ENCODE data around the gene CCDC97.
"Not testable (repeated sequence)": the region's sequence is repeated elsewhere in the genome, so short reads cannot be mapped to it uniquely, and the experiment has no call there.

Gene CCDC97

GRCh38 chr19:41310033-41310831 lies at the start of gene CCDC97:
Gene CCDC97 (plus strand): TSS chr19:41310172. CDS start chr19:41310311, 139 bp downstream.
- peak; percentile 82 for DNase-seq

DNA sequence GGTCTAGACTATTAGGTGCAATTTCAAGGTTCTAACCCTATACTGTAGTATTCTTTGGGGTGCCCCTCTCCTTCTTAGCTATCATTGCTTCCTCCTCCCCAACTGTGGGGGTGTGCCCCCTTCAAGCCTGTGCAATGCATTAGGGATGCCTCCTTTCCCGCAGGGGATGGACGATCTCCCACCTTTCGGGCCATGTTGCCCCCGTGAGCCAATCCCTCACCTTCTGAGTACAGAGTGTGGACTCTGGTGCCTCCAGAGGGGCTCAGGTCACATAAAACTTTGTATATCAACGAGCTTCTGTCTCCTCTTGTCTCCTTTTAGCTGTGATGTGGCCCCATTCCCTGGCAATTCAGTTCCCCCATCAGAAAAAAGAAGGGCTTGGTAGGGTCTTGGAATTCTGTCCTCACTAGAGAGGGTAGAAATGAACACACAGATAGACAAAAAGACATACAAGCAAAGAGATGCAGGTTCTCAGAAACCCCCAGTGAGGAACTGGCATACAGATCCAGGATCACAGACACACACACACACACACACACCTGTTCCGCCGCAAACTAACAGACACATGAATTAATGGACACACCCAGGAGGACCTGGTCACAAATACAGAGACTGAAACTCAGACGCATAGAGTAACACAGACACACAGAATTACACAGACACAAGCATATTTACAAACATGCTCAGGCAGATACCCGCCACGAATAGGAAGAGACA lies 48.3 kb upstream of the CCDC97 start:
- no peak for DNase-seq

GRCh38 chr19:41263042-41263849 lies 46.7 kb upstream of the CCDC97 start:
- peak; percentile 46 for DNase-seq

DNA sequence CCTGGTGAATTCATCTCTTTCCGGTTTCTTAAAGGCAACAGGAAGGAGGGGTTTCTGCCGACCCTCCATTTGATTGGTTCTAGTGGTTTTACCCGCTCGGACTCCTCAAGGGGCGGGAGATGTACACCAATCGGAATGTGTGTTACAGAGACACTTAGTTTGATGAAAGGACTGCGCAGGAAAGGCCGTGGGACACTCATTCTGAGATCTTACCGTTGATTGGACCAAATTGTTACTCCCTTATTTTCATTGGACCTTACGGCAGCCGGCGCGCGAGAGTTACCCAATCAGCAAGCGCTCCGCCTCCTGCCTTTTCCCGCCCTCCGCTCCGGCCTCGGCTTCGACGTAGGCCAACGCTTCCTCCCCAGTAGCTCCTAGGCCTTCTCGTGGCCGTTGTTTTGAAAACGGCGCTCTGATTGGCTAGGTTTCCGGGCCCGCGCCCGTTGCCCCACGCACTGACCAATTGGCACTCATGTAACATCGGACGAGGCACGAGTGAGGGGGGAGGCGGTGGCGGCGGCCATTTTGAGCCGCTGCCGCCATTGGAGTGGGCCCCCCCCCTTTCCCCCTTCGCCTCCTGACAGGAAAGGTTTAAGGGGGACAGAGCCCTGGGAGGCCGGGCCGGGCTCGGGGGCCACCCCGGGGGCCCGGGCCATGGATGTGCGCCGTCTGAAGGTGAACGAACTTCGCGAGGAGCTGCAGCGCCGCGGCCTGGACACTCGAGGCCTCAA lies 46.0 kb upstream of the CCDC97 start, which contains the start of gene HNRNPUL1:
Gene HNRNPUL1, plus strand, starts transcription at position 523 of the 731 bp plus-strand sequence. Its CDS starts 132 bp downstream, at position 655.
- DNase-seq = peak; percentile 99

DNA sequence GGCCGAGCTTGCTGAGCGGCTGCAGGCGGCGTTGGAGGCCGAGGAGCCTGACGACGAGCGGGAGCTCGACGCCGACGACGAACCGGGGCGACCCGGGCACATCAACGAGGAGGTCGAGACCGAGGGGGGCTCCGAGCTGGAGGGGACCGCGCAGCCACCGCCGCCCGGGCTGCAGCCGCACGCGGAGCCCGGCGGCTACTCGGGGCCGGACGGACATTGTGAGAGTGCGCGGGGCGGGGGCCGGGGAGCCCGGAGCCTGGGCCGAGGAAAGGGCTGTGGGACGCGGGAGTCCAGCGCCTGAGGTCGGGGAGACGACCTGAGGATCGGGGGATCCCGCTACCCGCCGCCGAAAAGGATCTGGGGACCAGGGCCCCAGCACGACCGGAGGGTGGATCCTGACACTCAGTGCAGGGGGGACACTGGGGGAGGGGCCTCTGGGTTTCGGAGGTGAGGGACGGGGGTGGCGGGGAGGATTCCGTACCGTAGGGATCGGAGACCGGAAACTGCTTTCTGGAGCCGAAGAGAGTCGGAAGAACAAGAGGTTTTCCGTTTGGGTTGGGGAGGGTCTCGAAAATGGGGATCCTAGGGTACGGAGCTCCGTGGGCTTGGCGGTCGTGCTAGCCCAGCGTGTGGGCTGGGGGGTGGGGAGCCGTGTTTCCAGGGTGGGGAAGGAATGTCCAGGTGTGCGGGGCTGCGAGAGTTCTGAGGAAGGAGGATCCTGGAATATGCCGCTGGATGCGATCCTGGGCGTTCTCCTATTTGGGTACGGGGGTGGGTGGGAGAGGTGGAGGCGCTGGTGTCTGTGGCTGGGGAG lies 45.2 kb upstream of the CCDC97 start:
- peak; percentile 53 for DNase-seq

DNA sequence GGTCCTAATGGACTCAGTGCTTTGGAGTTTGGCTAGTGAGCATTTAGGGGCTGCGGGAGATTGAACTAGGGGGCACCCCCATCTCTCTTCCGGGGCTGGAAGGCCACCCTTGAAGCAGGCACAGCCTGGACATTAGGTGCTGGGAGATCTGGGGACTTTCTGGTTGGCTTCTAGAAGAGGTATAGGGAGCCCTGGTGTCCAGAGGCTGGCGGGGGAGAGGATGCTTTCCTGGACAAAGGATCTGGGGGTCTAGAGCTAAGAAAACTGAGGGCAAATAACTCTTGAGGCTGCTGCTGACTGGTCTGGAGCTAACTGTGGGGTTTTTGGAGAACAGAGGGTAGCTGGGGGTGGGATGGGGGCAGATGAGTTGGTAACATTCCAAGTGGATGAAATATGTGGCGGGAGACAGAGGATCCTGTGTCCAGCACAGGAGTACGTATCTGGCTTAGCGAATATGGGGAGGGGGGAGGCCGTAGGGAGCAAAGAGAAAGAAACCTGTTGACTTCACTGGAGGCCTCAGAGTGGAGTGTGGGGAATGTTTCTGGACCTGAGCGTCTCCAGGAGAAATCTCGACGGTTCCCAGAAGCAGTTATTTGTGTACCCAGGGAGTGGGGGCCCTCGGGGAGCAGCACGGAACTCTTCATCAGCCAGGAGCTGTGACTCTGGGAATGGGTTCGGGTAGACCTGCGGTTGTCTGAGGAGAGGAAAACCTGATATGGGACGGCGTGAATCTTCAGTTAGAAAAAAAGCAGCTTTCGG lies 44.4 kb upstream of the CCDC97 start:
- no peak for DNase-seq

DNA sequence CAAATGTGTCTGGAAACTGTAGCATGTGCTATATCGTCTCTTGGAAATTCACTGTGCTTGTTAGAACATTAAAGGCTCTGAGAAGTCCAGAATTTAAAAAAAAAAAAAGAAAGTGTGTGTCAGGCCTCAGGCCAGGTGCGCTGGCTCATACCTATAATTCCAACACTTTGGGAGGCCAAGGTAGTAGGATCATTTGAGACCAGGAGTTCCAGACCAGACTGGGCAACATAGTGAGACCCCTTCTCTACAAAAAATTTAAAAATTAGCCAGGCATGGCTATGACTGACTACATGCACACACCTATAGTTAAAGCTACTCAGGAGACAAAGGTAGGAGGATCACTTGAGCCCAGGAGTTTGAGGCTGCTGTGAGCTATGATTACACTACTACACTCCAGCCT lies 40.9 kb upstream of the CCDC97 start:
- DNase-seq = no peak

- no peak for DNase-seq
Observed at GRCh38 chr19:41269571-41269970, 40.4 kb upstream of the CCDC97 start.

- DNase-seq = no peak
Observed at GRCh38 chr19:41273076-41273475, 36.9 kb upstream of the CCDC97 start.

GRCh38 chr19:41274802-41275201 lies 35.2 kb upstream of the CCDC97 start:
- DNase-seq = no peak

- DNase-seq = no peak
Observed at GRCh38 chr19:41276231-41276630, 33.7 kb upstream of the CCDC97 start.

DNA sequence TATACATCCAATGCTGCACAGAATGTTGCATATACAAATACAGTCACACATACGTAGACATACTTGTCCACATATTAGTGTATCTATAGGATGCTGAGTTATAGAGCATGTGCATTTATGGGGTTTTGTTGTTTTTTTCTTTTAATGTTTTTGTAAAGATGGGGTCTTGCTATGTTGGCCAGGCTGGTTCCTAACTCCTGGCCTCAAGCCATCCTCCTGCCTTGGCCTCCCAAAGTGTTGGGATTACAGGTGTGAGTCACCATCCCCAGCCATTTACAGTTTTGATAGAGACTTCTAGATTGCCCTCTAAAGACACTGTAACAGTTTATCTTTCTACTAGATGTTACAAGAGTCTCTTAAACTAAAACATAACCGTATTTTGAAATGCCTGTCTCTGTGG lies 31.5 kb upstream of the CCDC97 start:
- no peak for DNase-seq

- DNase-seq = no peak
Observed at GRCh38 chr19:41288673-41289530, 21.1 kb upstream of the CCDC97 start.

DNA sequence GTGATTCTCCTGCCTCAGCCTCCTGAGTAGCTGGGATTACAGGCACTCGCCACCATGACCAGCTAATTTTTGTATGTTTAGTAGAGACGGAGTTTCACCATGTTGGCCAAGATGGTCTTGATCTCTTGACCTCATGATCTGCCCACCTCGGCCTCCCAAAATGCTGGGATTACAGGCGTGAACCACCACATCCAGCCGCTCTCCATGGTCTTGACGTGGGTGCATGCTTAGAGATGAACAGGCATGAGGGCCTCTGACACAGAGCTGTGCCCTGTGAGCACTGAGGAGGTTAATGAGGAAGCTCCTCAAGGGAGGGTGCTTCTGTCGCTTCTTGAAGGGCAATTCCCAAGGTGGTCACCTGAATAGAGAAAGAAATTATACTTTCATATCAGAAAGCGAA lies 20.2 kb upstream of the CCDC97 start:
- DNase-seq = not testable (repeated sequence)

- DNase-seq = no peak
Observed at GRCh38 chr19:41294393-41294792, 15.6 kb upstream of the CCDC97 start.

- DNase-seq = no peak
Observed at GRCh38 chr19:41295499-41295898, 14.5 kb upstream of the CCDC97 start.

DNA sequence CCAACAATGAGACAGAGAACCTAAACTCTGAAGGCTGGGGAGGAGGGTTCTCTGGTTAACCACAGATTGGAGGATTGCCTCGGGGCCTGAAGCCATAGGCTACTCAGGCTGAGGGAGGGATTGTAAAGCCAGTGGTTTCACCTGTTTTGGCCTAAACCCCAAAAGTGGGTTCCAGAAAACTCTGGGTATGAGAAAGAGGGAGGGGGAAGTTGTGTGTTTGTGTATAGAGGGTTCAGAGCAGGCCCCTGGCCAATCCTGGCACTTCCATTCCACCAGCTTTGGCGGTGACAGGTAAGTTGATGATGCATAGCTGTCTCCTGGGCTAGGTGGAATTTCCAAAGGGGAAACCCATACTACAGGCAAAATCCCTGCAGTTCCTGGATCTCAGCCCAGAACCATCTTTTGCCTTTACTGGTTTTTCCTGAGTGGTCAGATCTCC lies 13.5 kb upstream of the CCDC97 start:
- DNase-seq = no peak

GRCh38 chr19:41297628-41298347 lies 12.2 kb upstream of the CCDC97 start:
- no peak for DNase-seq

DNA sequence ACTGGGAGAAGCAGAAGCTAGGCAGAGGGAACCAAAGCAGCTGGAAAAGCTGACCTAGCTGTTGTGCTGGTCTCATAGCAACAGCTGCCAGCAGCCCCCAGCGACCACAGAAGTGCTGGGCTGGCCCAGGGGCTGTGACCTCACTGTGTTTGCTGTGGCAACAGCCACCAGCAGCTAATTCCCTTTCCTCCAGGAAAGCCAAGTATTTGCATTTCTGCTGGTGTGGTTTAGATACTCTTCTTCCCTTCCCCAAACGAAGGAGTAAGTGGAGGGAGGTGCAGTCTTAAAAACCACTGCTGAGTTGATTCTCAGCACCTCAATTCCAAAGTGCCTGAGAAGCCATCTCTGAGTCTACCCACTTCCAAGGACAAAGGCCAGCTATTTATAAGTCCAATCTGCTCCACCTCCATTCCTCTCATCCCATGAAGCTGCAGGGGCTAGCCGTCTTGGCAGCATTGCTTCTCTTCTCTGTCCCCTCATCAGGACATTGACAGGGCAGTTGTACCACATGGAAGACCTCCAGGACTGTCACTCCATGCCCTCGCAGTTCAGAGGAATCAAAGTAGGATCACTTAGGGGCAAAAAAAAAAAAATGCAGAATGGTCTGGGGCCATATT lies 11.5 kb upstream of the CCDC97 start:
- no peak for DNase-seq

Data from NCI-H1436 (cell line).